Activated naive CD8-positive, alpha-beta T cell treated with anti-CD3 and anti-CD28 coated beads for 36 hours (primary cell): ENCODE data around the gene RHOH. TPM values are rescaled to one million over a fixed set of nuclear protein-coding genes. Genes with fewer than 3 reads are reported as not detected.

Experiments used
- DNase-seq: peaks from one replicate; pipeline ENCODE4 v3.0.0; 2021
- H3K27ac Mint-ChIP-seq: one replicate; pipeline ENCODE4 v1.8.0; 2022; ENCODE audit warnings: mild to moderate bottlenecking, moderate library complexity, mixed read lengths
- H3K27me3 Mint-ChIP-seq: one replicate; pipeline ENCODE4 v1.8.0; 2022; ENCODE audit warnings: mild to moderate bottlenecking, mixed read lengths
- H3K36me3 Mint-ChIP-seq: one replicate; pipeline ENCODE4 v1.8.0; 2021; ENCODE audit warnings: mild to moderate bottlenecking, mixed read lengths
- H3K4me1 Mint-ChIP-seq: one replicate; pipeline ENCODE4 v1.8.0; 2021; ENCODE audit warnings: mixed read lengths
- H3K4me3 Mint-ChIP-seq: one replicate; pipeline ENCODE4 v1.8.0; 2022; ENCODE audit warnings: mild to moderate bottlenecking, moderate library complexity, mixed read lengths
- H3K9me3 Mint-ChIP-seq: one replicate; pipeline ENCODE4 v1.8.0; 2022; ENCODE audit warnings: mixed read lengths
- total RNA-seq, 2 experiments: library from RNA; stranded (reverse); gene quantifications; one replicate each; pipeline ENCODE4 v1.2.3, GENCODE V29; 2021

Gene RHOH
- total RNA-seq, 2 experiments from 2014 or later = 112 to 114 TPM

GRCh38 chr4:40180356-40180755, 16.5 kb upstream of the RHOH start:
- Mint-ChIP-seq H3K36me3 (no peaks in the 10 kb centered on the region), H3K4me1 (peaks cover 39% of the 10 kb centered on the region), H3K27me3 (no peaks in the 10 kb centered on the region), H3K27ac (no peak overlapping the region), H3K9me3 (no peaks in the 10 kb centered on the region), H3K4me3 (no peak overlapping the region)
- DNase-seq = no peak

- H3K4me1 Mint-ChIP-seq = peaks cover 52% of the 10 kb centered on the region
- H3K27ac Mint-ChIP-seq = no peak overlapping the region
- no peak overlapping the region for H3K4me3 Mint-ChIP-seq
- no peaks in the 10 kb centered on the region for H3K9me3 Mint-ChIP-seq
- no peaks in the 10 kb centered on the region for H3K36me3 Mint-ChIP-seq
- no peaks in the 10 kb centered on the region for H3K27me3 Mint-ChIP-seq
- DNase-seq = no peak
Observed at GRCh38 chr4:40182001-40182400, 14.8 kb upstream of the RHOH start.

GRCh38 chr4:40182954-40183353, 13.9 kb upstream of the RHOH start:
- DNase-seq = no peak
- H3K36me3 Mint-ChIP-seq = peaks cover 2% of the 10 kb centered on the region
- H3K4me3 Mint-ChIP-seq = no peak overlapping the region
- H3K9me3 Mint-ChIP-seq = no peaks in the 10 kb centered on the region
- no peak overlapping the region for H3K27ac Mint-ChIP-seq
- H3K27me3 Mint-ChIP-seq = no peaks in the 10 kb centered on the region
- H3K4me1 Mint-ChIP-seq = peaks cover 55% of the 10 kb centered on the region

GRCh38 chr4:40183615-40184411, 13.0 kb upstream of the RHOH start:
- Mint-ChIP-seq H3K4me1 (peaks cover 52% of the 10 kb centered on the region), H3K27ac (peak overlapping the region; percentile 86), H3K36me3 (peaks cover 2% of the 10 kb centered on the region), H3K27me3 (no peaks in the 10 kb centered on the region), H3K4me3 (peak overlapping the region; percentile 47), H3K9me3 (no peaks in the 10 kb centered on the region)
- no peak for DNase-seq

- peaks cover 67% of the 10 kb centered on the region for H3K4me1 Mint-ChIP-seq
- no peak overlapping the region for H3K4me3 Mint-ChIP-seq
- H3K9me3 Mint-ChIP-seq = no peaks in the 10 kb centered on the region
Observed at GRCh38 chr4:40185830-40186664, 10.8 kb upstream of the RHOH start.

GRCh38 chr4:40186665-40187014, 10.2 kb upstream of the RHOH start:
- no peak for DNase-seq
- Mint-ChIP-seq H3K36me3 (peaks cover 2% of the 10 kb centered on the region), H3K4me3 (no peak overlapping the region), H3K27ac (no peak overlapping the region), H3K4me1 (peaks cover 71% of the 10 kb centered on the region), H3K27me3 (no peaks in the 10 kb centered on the region), H3K9me3 (no peaks in the 10 kb centered on the region)

More at GRCh38 chr4:40185830-40186664, 10.8 kb upstream of the RHOH start:
- peak overlapping the region; percentile 42 for H3K27ac Mint-ChIP-seq
- H3K27me3 Mint-ChIP-seq = no peaks in the 10 kb centered on the region
- DNase-seq = no peak
- H3K36me3 Mint-ChIP-seq = peaks cover 2% of the 10 kb centered on the region

- Mint-ChIP-seq H3K36me3 (peaks cover 2% of the 10 kb centered on the region), H3K9me3 (no peaks in the 10 kb centered on the region), H3K4me1 (peaks cover 72% of the 10 kb centered on the region), H3K27me3 (no peaks in the 10 kb centered on the region), H3K27ac (no peak overlapping the region), H3K4me3 (no peak overlapping the region)
- no peak for DNase-seq
Observed at GRCh38 chr4:40187386-40187906, 9.4 kb upstream of the RHOH start.

- H3K9me3 Mint-ChIP-seq = no peaks in the 10 kb centered on the region
Observed at GRCh38 chr4:40190019-40190418, 6.8 kb upstream of the RHOH start.

GRCh38 chr4:40190465-40190864, 6.4 kb upstream of the RHOH start:
- H3K4me3 Mint-ChIP-seq = peak overlapping the region; percentile 77

More at GRCh38 chr4:40190019-40190418, 6.8 kb upstream of the RHOH start:
- DNase-seq = no peak
- Mint-ChIP-seq H3K27ac (peak overlapping the region; percentile 97), H3K4me3 (peak overlapping the region; percentile 77), H3K4me1 (peaks cover 77% of the 10 kb centered on the region), H3K36me3 (peaks cover 2% of the 10 kb centered on the region), H3K27me3 (no peaks in the 10 kb centered on the region)

GRCh38 chr4:40190880-40191815, 5.7 kb upstream of the RHOH start:
- no peaks in the 10 kb centered on the region for H3K9me3 Mint-ChIP-seq

More at GRCh38 chr4:40190465-40190864, 6.4 kb upstream of the RHOH start:
- H3K36me3 Mint-ChIP-seq = peaks cover 2% of the 10 kb centered on the region
- no peaks in the 10 kb centered on the region for H3K27me3 Mint-ChIP-seq
- peaks cover 77% of the 10 kb centered on the region for H3K4me1 Mint-ChIP-seq
- no peak for DNase-seq
- no peaks in the 10 kb centered on the region for H3K9me3 Mint-ChIP-seq
- peak overlapping the region; percentile 97 for H3K27ac Mint-ChIP-seq

GRCh38 chr4:40192114-40193015, 4.5 kb upstream of the RHOH start:
- peak overlapping the region; percentile 97 for H3K27ac Mint-ChIP-seq
- H3K36me3 Mint-ChIP-seq = peaks cover 9% of the 10 kb centered on the region
- peak overlapping the region; percentile 93 for H3K4me3 Mint-ChIP-seq
- no peaks in the 10 kb centered on the region for H3K9me3 Mint-ChIP-seq
- no peak for DNase-seq
- peaks cover 72% of the 10 kb centered on the region for H3K4me1 Mint-ChIP-seq
- no peaks in the 10 kb centered on the region for H3K27me3 Mint-ChIP-seq

More at GRCh38 chr4:40190880-40191815, 5.7 kb upstream of the RHOH start:
- Mint-ChIP-seq H3K27ac (peak overlapping the region; percentile 97), H3K27me3 (no peaks in the 10 kb centered on the region), H3K4me1 (peaks cover 78% of the 10 kb centered on the region), H3K36me3 (peaks cover 4% of the 10 kb centered on the region), H3K4me3 (peak overlapping the region; percentile 77)
- no peak for DNase-seq

- Mint-ChIP-seq H3K36me3 (peaks cover 12% of the 10 kb centered on the region), H3K4me3 (peak overlapping the region; percentile 93), H3K4me1 (peaks cover 65% of the 10 kb centered on the region), H3K27me3 (no peaks in the 10 kb centered on the region), H3K27ac (peak overlapping the region; percentile 97), H3K9me3 (no peaks in the 10 kb centered on the region)
- peak; percentile 29 for DNase-seq
Observed at GRCh38 chr4:40193016-40193571, 3.7 kb upstream of the RHOH start.

- Mint-ChIP-seq H3K36me3 (peaks cover 17% of the 10 kb centered on the region), H3K27ac (peak overlapping the region; percentile 97), H3K4me3 (peak overlapping the region; percentile 93), H3K9me3 (no peaks in the 10 kb centered on the region), H3K27me3 (no peaks in the 10 kb centered on the region), H3K4me1 (peaks cover 65% of the 10 kb centered on the region)
- DNase-seq = no peak
Observed at GRCh38 chr4:40193578-40193977, 3.3 kb upstream of the RHOH start.
